ENCODE data around the gene CFAP221. TPM values are rescaled to one million over a fixed set of nuclear protein-coding genes. Genes with fewer than 3 reads are reported as not detected.

CFAP221 gene
- total RNA-seq, 3 donors from 2014 or later, result 0.51 TPM; not detected in 2

GRCh38 chr2:119681203-119681867, 137.1 kb downstream of the CFAP221 start:
- TF ChIP-seq, protein P1, sequence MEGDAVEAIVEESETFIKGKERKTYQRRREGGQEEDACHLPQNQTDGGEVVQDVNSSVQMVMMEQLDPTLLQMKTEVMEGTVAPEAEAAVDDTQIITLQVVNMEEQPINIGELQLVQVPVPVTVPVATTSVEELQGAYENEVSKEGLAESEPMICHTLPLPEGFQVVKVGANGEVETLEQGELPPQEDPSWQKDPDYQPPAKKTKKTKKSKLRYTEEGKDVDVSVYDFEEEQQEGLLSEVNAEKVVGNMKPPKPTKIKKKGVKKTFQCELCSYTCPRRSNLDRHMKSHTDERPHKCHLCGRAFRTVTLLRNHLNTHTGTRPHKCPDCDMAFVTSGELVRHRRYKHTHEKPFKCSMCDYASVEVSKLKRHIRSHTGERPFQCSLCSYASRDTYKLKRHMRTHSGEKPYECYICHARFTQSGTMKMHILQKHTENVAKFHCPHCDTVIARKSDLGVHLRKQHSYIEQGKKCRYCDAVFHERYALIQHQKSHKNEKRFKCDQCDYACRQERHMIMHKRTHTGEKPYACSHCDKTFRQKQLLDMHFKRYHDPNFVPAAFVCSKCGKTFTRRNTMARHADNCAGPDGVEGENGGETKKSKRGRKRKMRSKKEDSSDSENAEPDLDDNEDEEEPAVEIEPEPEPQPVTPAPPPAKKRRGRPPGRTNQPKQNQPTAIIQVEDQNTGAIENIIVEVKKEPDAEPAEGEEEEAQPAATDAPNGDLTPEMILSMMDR (IDR thresholded peaks at IDR 0.05), result no peak
- DNase-seq (no peak), ATAC-seq (no peak)
- Histone ChIP-seq H3K36me3 (ENCODE audit: low read depth) (no peaks in the 10 kb centered on the region), H3K4me3 (no peak overlapping the region), H3K9me3 (no peaks in the 10 kb centered on the region), H3K4me1 (ENCODE audit: low read depth) (peaks cover 9% of the 10 kb centered on the region)
- intact Hi-C loops (cut with DNase I, micrococcal nuclease), result no loop called here

- Histone ChIP-seq H3K4me1 (ENCODE audit: low read depth) (peaks cover 9% of the 10 kb centered on the region), H3K4me3 (no peak overlapping the region), H3K9me3 (no peaks in the 10 kb centered on the region), H3K36me3 (ENCODE audit: low read depth) (no peaks in the 10 kb centered on the region)
- intact Hi-C loops (cut with DNase I, micrococcal nuclease), result no loop called here
- TF ChIP-seq, protein P1 (IDR thresholded peaks at IDR 0.05), result no peak
- DNase-seq (no peak), ATAC-seq (no peak)
Measured at GRCh38 chr2:119681868-119682220, 137.6 kb downstream of the CFAP221 start.

DNA sequence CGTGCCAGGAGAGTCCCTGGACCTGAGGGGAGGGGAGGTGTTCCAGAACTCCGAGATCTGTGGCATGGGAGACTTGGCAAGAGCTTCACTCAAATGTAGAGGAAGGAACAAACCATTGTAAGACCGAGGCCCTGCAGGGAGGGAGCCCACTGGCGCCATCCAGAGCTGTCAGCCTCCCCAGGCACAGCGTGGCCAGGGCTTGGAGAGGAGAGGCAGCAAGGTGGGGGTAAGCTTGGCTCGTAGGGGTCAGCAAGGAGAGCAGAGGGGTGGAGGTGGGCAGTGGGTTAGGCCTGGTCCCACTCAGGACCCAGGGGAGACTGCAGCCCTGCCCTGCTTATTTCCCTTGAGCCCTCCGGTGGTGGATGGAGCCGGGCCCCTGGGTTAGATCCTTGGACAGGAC, 138.3 kb downstream of the CFAP221 start:
- Histone ChIP-seq H3K36me3 (ENCODE audit: low read depth) (no peaks in the 10 kb centered on the region), H3K9me3 (no peaks in the 10 kb centered on the region), H3K4me3 (no peak overlapping the region), H3K4me1 (ENCODE audit: low read depth) (peaks cover 9% of the 10 kb centered on the region)
- no peak for DNase-seq
- intact Hi-C loops (cut with DNase I, micrococcal nuclease), result no loop called here
- TF ChIP-seq, protein P1 (IDR thresholded peaks at IDR 0.05), result no peak
- no peak for ATAC-seq

- ATAC-seq (no peak), DNase-seq (no peak)
- no peaks in the 10 kb centered on the region for H3K9me3 ChIP-seq
- TF ChIP-seq, protein P1 (IDR thresholded peaks at IDR 0.05), result no peak
- H3K4me3 ChIP-seq, result no peak overlapping the region
- intact Hi-C loops (cut with DNase I, micrococcal nuclease), result no loop called here
- peaks cover 5% of the 10 kb centered on the region for H3K4me1 ChIP-seq (ENCODE audit: low read depth)
- no peaks in the 10 kb centered on the region for H3K36me3 ChIP-seq (ENCODE audit: low read depth)
Measured at GRCh38 chr2:119683074-119683712, 138.9 kb downstream of the CFAP221 start.

GRCh38 chr2:119683713-119684443, 139.6 kb downstream of the CFAP221 start:
- no peaks in the 10 kb centered on the region for H3K9me3 ChIP-seq
- no peak overlapping the region for H3K4me3 ChIP-seq
- H3K36me3 ChIP-seq (ENCODE audit: low read depth), result no peaks in the 10 kb centered on the region
- H3K4me1 ChIP-seq (ENCODE audit: low read depth), result peaks cover 5% of the 10 kb centered on the region
- ATAC-seq (no peak), DNase-seq (no peak)
- TF ChIP-seq, protein P1 (IDR thresholded peaks at IDR 0.05), result no peak
- intact Hi-C loops (cut with DNase I, micrococcal nuclease), result no loop called here
